GM19025 (cell line): Measurements from ENCODE around the gene CDX1.

Experiments
- ATAC-seq: cut with Tn5 transposase; IDR thresholded peaks from one replicate; pipeline ENCODE4 v1.9.1; 2021; ENCODE audit warnings: mild to moderate bottlenecking, low read depth, moderate library complexity; ENCODE audit not compliant: unreplicated experiment

CDX1 gene

DNA sequence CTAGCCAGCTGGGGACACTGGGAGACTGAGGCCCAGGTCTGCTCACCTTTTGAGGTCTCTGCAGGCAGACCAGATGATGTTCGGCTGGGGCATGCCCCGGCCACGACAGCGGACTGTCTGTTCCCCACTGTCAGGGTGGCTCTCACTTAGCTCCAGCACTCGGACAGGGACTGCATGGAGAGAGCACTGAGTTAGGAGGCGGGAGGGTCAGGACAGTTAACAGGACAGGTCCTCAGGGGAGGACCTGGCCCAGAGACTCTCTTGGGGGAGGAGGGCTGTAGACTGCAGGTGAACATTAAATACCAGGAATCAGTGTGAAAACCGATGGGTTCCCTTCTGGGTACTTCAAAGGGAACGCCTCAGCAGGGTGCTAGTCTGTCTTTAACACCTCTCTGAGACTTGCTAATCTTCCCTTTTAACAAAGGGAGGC, 36.1 kb upstream of the CDX1 start:
- no peak for ATAC-seq

DNA sequence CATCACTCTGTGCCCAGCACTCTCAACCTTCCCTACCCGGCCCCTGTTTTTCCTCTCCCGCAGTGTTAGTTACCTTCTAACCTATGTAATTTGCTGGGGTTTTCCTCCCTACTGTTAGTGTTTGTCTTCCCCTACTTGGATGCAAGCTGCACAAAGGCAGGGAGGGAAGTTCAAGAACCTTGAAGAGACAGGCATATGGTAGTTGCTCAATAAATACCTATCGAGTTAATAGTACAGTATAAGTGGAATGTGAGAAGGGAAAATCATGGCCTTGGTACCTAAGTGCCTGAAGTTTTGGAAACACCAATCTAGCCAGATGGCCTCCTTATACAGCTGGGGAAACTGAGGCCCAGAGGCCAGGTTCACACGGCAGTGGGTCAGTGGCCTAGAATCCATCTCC, 35.1 kb upstream of the CDX1 start:
- ATAC-seq: no peak

DNA sequence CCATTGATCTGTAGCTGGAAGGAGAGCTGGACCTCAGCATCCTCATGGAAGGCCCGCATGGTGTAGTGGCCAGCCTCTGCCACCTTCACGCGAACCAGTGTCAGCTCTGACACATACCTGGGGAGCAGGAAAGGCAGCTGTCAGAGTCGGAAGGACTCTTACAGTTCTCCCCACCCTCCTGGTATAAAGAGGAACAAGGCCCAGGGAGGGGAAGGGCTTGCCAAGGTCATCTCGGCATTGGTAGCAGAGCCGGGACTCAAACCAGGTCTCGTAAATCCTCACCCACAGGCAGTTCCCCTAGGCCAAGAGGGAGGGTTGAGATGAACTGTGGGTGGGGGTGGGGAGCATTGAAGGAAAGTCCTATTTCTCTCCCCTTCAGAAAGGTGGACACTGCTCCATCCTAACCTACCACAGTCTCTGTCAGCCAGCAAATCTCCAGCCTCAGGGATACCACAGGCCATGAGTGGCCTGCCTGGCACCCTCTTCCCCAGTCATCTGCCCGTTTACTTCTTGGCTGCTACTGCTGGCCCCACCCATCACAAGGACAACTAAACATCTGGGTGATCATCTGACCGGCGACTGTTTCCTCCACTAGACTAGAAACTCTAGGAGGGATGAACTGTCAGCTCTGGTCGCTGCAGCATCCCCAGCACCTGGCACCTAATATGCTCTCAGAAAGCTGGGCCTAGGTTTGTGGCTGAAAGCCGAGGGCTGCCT, 34.4 kb upstream of the CDX1 start:
- ATAC-seq: no peak

DNA sequence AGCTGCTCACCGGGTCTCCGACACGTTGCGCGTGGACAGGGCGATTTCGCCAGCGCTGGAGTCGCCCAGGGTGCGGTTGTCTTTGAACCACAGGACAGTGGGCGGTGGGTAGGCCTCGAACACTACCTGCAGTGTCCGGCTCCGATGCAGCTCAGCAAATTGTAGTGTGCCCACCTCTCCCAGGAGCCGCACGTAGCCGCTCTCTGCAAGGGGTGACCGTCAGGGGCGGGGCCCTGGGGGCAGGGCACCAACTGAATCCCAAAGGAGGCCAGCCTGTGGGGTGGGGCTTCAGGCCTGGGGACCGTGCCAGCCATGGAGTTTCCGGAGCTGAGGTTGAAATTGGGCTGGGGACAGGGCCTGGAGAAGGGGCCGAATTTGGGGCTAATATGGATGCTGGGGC, 33.8 kb upstream of the CDX1 start:
- no peak for ATAC-seq

DNA sequence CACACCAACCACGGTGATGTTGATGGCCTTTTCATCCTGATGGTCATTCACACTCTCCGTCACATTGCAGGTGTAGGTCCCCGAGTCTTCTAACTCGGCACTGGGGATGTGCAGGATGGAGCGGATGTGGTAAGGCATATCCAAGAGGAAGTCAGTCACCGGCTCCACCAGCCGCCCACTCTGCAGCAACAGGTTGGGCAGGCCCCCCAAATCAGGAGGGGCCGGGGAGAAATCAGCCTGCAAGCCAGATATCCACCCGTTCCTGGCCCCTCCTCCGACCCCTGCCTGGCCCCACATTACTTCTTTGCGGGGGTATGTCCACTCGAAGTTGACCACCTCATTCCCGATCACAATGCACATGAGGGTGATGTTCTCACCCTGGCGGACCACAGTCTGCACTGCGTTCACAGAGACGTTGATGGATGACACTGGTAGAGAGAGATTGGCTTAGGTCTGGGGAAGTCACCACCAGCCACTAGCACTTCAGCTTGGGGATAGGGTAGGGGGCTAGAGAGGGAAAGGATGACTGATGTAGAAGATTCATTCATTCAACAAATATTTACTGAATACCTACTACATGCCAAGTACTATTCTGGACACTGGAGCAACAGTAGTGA, 32.9 kb upstream of the CDX1 start:
- no peak for ATAC-seq

DNA sequence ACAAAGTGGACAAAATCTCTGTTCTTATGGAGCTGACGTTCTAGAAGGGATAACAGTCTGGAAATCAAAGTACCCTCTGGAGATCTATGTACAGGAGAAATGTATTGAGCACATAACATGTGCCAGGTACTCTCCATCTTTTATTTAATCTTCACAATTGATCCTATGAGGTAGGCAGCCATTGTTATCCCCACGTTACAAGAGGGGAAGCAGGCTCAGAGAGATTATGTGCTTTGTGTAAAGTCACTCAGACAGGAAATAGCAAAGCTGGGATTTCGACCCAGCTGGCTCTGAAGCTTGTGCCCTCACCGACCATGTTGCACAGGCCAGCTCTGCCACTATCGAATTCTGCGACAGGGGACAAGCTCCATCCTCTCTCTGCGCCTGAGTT, 32.4 kb upstream of the CDX1 start:
- ATAC-seq: no peak

DNA sequence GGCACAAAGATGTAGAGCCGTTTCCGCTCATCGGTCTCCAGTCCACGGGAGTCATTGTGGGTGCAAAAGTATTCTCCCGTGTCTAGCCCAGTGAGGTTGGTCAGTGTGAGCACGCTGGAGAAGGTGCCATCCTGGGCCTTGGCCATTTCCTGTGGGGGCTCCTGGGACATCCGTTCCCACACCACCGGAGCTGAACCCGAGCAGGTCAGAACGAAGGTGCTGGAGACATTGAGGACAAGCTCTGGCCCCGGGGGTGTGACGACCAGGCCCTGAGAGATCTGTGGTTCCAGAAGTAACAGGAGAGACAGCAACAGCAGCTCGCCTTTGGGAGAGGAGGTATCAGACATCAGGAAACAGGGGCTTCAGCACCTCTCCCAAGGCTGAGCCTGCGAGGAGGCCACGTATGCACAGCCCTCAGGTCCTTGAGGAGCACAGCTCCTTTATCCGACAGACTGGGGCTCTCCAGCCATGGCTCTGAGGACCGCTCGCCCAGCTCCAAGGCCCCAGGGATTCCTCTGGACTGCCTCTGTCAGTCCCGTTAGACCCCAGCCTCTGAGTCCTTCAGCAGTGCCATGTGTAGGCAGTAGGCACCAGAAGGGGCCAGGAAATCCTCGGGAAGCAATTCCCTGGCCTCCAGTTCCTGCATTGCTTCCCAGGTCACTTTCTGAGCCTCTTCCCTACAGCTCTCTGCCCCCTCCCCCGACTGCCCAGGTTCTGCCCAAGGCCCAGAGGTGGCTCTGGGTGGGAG, 30.8 kb upstream of the CDX1 start:
- ATAC-seq: no peak

DNA sequence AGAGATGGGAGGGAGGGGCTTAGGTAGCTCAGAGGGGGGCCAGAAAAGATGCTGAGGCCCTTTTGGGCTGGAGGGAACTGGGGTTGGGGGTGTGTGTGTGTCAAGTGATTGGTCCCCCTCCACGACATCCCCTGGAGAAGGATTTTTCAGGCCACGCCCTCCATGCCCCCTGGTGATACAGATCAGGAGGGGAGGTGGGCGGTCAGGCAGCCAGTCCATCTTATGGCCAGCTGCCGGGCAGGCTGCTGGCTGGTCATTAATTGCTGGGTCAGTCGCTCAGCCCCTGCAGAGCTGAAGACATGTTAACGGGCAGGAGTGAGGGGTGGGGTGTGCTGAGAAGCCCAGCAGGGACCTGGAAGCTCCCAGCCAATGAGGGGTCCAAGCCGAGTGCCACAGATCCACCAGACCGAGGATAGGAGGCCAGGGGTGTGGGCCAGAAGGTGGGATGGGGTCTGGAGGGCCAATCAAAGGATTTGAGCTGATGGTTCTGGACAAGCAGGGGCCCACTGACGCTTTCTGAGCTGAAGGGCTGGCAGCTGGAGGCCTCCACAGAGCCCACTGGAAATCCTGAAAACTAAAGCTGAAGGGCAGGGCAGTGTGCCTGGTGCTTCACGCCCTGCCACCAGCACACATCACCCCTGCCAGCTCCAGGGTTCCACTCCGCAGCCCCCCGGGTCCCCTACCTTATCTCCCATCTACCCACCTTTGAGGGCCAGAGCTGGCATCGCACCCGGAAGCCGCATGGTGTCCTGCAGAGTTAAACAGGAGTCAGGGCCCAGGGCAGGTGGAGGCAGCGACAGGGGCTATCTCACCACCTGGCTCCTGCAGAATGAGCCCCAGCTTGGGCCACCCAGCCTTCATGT, 30.0 kb upstream of the CDX1 start:
- no peak for ATAC-seq

- ATAC-seq: no peak
Observed at GRCh38 chr5:150137168-150137957, 29.2 kb upstream of the CDX1 start.

- no peak for ATAC-seq
Observed at GRCh38 chr5:150137997-150138396, 28.6 kb upstream of the CDX1 start.

DNA sequence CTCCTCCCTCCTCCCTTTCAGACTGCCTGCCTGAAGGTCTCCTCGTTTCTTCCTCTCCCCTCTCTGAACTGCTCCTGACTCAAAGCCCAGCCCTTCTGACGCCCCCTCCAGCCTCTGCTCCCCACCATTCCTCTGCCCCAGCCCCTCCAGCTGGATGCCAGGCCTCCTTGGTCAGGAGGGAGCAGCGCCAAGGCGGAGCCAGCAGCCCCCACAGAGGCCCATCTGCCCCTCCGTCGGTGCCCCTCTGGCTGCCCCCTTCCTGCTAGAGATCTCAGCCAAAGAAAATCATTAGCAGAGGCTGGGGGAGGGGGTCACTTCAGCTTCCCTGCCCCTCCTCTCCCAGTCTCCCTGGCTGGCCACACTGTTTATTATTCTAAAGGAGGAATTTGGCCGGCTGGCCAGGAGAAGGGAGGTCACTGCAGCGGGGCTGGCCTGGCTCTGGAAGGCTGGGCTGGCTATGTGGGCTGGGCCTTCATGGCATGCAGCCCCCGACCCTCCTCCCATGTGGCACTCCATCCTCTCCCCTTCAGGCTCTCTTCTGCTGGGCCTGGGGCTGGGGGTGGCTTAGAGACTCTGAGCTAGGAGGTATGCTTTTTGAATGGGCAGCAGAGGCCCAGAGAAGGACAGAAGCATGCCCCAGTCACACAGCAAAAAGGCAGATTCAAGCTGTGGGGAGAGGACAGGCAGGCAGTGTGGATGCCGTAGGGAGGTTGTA, 27.9 kb upstream of the CDX1 start:
- ATAC-seq: no peak

DNA sequence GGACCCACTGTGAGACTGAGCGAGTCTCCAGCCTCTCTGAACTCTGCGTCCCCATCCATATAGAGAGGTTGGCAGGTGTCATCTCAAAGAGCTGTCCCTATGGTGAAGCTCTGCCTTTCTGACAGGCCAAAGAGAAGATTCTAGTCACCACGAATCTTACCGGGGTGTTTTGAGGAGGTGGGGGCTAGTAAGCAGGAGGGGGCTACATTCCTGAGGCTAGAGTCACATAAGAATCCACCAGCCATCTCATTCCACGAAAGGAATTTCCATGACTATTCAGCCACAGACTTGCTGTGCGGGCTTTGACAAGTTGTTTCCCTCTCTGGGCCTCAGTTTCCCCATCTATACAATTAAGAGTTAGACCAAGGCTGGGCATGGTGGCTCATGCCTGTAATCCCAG, 27.2 kb upstream of the CDX1 start:
- no peak for ATAC-seq

GRCh38 chr5:150140830-150141229, 25.7 kb upstream of the CDX1 start:
- ATAC-seq: no peak

- ATAC-seq: no peak
Observed at GRCh38 chr5:150141544-150142184, 24.9 kb upstream of the CDX1 start.

GRCh38 chr5:150142185-150142958, 24.2 kb upstream of the CDX1 start:
- ATAC-seq: no peak

- ATAC-seq: no peak
Observed at GRCh38 chr5:150142959-150143349, 23.6 kb upstream of the CDX1 start.

- ATAC-seq: no peak
Observed at GRCh38 chr5:150143350-150144245, 23.0 kb upstream of the CDX1 start.
